KOPT-K1 (cell line): Measurements from ENCODE around the gene LILRB1.
"Not testable (repeated sequence)": the region's sequence is repeated elsewhere in the genome, so short reads cannot be mapped to it uniquely, and the experiment has no call there.

Experiments used
- H3K27ac ChIP-seq: fragments of 200-600 bp; sonication (generic); 2 replicates; pipeline ENCODE4 v1.5.1; 2016; ENCODE audit warnings: antibody characterized with exemption, mild to moderate bottlenecking, low read depth, low read length; ENCODE audit not compliant: poor library complexity, severe bottlenecking
- H3K36me3 ChIP-seq: fragments of 200-600 bp; sonication (generic); 2 replicates; pipeline ENCODE4 v1.5.1; 2017; ENCODE audit warnings: antibody characterized with exemption, mild to moderate bottlenecking, low read length, moderate library complexity; ENCODE audit not compliant: insufficient read depth
- H3K9me3 ChIP-seq: fragments of 200-600 bp; sonication (generic); 2 replicates; pipeline ENCODE4 v1.5.1; 2017; ENCODE audit warnings: antibody characterized with exemption, low read length, mild to moderate bottlenecking; ENCODE audit not compliant: insufficient read depth, poor library complexity, severe bottlenecking

LILRB1 gene

DNA sequence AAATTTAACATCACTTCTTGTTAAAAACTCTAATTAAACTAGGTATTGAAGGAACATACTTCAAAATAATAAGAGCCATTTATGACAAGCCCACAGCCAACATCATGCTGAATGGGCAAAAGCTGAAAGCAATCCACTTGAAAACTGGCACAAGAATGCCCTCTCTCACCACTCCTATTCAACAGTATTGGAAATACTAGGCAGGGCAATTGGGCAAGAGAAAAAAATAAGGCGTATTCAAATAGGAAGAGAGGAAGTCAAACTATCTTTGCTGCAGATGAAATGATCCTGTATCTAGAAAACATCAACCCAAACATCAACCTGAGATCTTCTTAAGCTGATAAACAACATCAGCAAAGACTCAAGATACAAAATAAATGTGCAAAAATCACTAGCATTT lies 15.6 kb upstream of the LILRB1 start:
- no peak overlapping the region for H3K27ac ChIP-seq
- no peaks in the 10 kb centered on the region for H3K36me3 ChIP-seq
- H3K9me3 ChIP-seq: peaks cover 16% of the 10 kb centered on the region

DNA sequence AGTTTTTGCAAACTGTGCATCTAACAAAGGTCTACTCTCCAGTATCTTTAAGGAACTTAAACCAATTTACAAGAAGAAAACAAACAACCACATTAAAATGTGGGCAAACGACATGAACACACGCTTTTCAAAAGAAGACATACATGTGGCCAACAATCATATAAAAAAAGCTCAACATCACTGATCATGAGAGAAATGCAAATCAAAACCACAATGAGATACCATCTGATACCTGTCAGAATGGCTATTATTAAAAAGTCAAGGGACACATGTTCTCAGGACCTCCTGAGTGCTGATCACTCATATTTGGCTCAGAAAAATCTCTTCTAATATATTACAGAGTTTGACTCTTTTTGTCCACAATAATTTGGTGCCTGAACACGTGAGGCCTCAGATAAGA lies 14.2 kb upstream of the LILRB1 start:
- H3K9me3 ChIP-seq: peaks cover 13% of the 10 kb centered on the region
- no peaks in the 10 kb centered on the region for H3K36me3 ChIP-seq
- H3K27ac ChIP-seq: no peak overlapping the region

DNA sequence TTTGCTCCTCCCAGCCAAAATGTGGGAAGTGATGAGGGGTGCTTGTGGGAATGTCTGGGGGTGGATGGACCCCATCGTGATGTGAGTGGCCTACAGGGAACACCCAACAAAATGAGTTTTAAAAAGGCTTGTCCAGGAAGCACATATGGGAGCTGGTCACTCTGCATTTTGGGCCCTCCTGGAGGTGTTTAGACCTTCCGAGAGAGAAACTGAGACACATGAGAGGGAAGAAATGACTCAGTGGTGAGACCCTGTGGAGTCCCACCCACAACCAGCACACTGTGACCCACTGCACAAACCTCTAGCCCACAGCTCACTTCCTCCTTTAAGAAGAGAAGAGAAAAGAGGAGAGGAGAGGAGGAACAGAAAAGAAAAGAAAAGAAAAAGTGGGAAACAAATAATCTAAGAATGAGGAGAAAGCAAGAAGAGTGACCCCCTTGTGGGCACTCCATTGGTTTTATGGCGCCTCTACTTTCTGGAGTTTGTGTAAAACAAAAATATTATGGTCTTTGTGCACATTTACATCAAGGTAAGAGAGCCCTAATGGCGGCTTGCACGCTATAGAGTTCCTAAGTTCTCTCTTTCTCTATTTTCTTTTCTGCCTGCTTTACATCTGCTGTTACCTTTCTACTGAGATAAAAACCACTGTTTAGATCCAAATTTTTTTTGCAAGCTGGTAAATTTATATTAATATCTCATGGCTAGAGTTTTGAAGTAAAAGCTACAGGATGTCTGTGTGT lies 13.3 kb upstream of the LILRB1 start:
- Histone ChIP-seq H3K36me3 (no peaks in the 10 kb centered on the region), H3K27ac (no peak overlapping the region), H3K9me3 (peaks cover 13% of the 10 kb centered on the region)

- Histone ChIP-seq H3K9me3 (peaks cover 13% of the 10 kb centered on the region), H3K27ac (no peak overlapping the region), H3K36me3 (no peaks in the 10 kb centered on the region)
Observed at GRCh38 chr19:54620464-54620863, 9.8 kb upstream of the LILRB1 start.

DNA sequence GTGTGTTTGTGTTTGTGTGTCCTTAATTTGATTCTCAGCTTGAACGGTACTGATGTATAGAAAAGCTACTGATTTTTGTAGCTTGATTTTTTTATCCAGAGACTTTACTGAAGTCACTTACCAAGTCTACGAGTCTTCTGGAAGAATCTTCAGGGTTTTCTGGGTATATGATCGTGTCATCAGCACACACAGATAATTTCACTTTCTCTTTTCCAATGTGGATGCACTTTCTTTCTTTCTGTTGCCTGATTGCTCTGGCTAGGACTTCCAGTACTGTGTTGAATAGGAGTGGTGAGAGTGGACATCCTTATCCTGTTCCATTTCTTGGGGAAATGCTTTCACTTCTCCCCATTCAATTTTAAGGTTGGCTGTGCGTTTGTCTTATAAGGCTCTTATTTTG lies 7.9 kb upstream of the LILRB1 start:
- peaks cover 4% of the 10 kb centered on the region for H3K9me3 ChIP-seq
- H3K36me3 ChIP-seq: no peaks in the 10 kb centered on the region
- no peak overlapping the region for H3K27ac ChIP-seq

DNA sequence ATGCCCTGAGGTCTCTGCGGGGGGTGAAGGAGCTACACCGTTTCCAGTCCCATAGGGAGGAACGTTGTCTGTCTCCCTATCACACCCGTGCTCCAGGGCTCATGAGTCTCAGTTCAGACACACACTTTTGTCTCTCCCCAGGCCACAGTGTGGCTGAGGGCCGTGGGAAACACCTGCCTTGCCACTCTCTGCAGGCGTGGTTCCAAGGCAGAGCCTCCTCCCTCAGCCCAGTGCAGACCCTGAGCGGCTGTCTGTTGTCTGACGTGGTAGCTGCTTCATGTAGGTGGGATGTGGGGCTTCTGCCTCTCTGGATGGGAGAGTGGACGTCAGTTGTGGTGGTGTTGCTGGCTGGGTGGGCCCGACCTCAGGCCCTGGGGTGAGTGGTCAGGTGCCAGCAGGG lies 6.0 kb upstream of the LILRB1 start:
- not testable (repeated sequence) for H3K9me3 ChIP-seq, H3K36me3 ChIP-seq, H3K27ac ChIP-seq

- not testable (repeated sequence) for H3K27ac ChIP-seq, H3K36me3 ChIP-seq, H3K9me3 ChIP-seq
Observed at GRCh38 chr19:54624934-54625730, 5.2 kb upstream of the LILRB1 start.

GRCh38 chr19:54626757-54627156 lies 3.5 kb upstream of the LILRB1 start:
- Histone ChIP-seq H3K27ac (no peak overlapping the region), H3K36me3 (no peaks in the 10 kb centered on the region), H3K9me3 (no peaks in the 10 kb centered on the region)

- H3K27ac ChIP-seq, H3K36me3 ChIP-seq, H3K9me3 ChIP-seq: not testable (repeated sequence)
Observed at GRCh38 chr19:54627912-54628311, 2.4 kb upstream of the LILRB1 start.

- Histone ChIP-seq H3K9me3 (no peaks in the 10 kb centered on the region), H3K27ac (no peak overlapping the region)
Observed at GRCh38 chr19:54630782-54631181, 498 bp downstream of the LILRB1 start.

DNA sequence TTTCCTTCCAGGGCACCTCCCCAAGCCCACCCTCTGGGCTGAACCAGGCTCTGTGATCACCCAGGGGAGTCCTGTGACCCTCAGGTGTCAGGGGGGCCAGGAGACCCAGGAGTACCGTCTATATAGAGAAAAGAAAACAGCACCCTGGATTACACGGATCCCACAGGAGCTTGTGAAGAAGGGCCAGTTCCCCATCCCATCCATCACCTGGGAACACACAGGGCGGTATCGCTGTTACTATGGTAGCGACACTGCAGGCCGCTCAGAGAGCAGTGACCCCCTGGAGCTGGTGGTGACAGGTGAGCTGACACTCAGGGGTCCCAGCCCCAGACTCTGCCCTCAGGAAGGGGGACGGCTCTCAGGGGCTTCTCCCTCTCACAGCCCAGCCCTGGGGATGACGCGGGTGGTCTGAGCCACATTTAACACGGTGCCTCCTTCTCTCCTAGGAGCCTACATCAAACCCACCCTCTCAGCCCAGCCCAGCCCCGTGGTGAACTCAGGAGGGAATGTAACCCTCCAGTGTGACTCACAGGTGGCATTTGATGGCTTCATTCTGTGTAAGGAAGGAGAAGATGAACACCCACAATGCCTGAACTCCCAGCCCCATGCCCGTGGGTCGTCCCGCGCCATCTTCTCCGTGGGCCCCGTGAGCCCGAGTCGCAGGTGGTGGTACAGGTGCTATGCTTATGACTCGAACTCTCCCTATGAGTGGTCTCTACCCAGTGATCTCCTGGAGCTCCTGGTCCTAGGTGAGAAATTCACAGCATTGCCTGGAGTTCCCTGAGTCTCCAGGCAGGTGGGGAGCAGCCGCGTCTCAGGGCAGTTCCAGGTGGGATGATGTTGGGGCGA lies 1.4 kb downstream of the LILRB1 start:
- not testable (repeated sequence) for H3K9me3 ChIP-seq, H3K36me3 ChIP-seq, H3K27ac ChIP-seq

More at GRCh38 chr19:54630782-54631181, 498 bp downstream of the LILRB1 start:
- no peaks in the 10 kb centered on the region for H3K36me3 ChIP-seq

DNA sequence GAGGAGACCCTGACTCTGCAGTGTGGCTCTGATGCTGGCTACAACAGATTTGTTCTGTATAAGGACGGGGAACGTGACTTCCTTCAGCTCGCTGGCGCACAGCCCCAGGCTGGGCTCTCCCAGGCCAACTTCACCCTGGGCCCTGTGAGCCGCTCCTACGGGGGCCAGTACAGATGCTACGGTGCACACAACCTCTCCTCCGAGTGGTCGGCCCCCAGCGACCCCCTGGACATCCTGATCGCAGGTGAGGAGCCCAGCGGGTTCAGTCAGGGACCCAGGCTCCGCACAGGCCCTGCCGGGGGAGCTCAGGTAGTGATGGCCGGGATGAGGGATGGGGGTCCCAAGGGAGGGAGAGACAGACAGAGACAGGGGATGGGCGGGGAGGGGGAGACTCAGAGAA lies 2.2 kb downstream of the LILRB1 start:
- H3K27ac ChIP-seq, H3K36me3 ChIP-seq: not testable (repeated sequence)

DNA sequence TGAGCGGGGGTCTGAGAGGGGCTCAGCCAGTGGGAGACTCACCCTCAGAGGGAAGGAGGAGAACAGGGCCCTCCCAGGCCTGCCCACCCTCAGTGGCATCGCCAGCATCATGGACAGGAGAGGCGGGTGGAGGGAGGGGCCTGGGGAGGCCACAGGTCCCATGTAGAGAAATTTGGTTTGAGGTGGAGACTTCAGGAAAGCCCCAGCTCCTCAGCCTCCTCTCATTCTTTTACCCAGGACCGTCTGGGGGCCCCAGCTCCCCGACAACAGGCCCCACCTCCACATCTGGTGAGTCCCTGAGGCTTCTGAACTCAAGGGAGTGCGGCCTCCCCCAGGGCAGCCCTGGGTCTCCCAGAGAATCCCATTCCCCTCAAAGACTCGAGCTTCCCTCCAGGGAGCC lies 3.1 kb downstream of the LILRB1 start:
- no peaks in the 10 kb centered on the region for H3K9me3 ChIP-seq
- no peaks in the 10 kb centered on the region for H3K36me3 ChIP-seq
- H3K27ac ChIP-seq: no peak overlapping the region

More for the DNA sequence above, 2.2 kb downstream of the LILRB1 start:
- H3K9me3 ChIP-seq: not testable (repeated sequence)

- H3K27ac ChIP-seq, H3K9me3 ChIP-seq, H3K36me3 ChIP-seq: not testable (repeated sequence)
Observed at GRCh38 chr19:54636081-54636480, 5.8 kb downstream of the LILRB1 start.

DNA sequence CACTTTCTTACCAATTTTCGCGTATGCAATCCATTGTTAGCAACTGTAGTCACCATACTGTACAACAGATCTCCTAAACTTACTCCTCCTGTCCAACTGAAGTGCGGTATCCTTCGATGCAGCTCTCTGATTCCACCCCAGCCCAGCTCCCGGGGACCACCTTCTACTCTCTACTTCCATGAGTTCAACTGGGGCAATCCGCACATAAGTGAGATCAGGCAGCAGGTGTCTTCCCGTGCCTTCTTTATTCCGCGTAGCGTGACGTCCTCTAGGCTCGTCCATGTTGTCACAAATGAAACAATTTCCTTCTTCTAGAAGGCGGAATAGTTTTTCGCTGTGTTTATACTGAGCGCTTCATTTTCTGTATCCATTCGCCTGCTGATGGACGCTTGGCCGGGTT lies 8.4 kb downstream of the LILRB1 start:
- no peaks in the 10 kb centered on the region for H3K36me3 ChIP-seq
- no peaks in the 10 kb centered on the region for H3K9me3 ChIP-seq
- H3K27ac ChIP-seq: no peak overlapping the region
